B cell (primary cell): ENCODE measurements around the gene GPR37L1.

Experiments used
- CTCF ChIP-seq: fragments of 200-600 bp; IDR thresholded peaks from one replicate; pipeline ENCODE4 v1.8.0; 2022; ENCODE audit warnings: antibody characterized with exemption, mild to moderate bottlenecking
- EZH2 ChIP-seq: IDR thresholded peaks from 2 replicates; pipeline ENCODE4 v1.6.1; 2012; ENCODE audit warnings: borderline replicate concordance, low read depth, mild to moderate bottlenecking, moderate library complexity, low read length; ENCODE audit not compliant: insufficient read depth, poor library complexity, severe bottlenecking

- no peak for TF ChIP-seq CTCF
- no peak for TF ChIP-seq EZH2
These were observed 43.5 kb downstream of the GPR37L1 start for GRCh38 chr1:202165942-202166843.
